Middle frontal gyrus (tissue), 1 donor: ENCODE data around the gene UPP1.
A peak's percentile ranks its signal among the peaks of the same experiment; 100 is the strongest.

Source experiments
- DNase-seq: peaks from one replicate; pipeline ENCODE4 v3.0.0-alpha.2; 2015; ENCODE audit warnings: low spot score; ENCODE audit errors: extremely low spot score

The UPP1 gene

GRCh38 chr7:48085433-48085791 lies 3.7 kb upstream of the UPP1 start:
- no peak for DNase-seq

DNA sequence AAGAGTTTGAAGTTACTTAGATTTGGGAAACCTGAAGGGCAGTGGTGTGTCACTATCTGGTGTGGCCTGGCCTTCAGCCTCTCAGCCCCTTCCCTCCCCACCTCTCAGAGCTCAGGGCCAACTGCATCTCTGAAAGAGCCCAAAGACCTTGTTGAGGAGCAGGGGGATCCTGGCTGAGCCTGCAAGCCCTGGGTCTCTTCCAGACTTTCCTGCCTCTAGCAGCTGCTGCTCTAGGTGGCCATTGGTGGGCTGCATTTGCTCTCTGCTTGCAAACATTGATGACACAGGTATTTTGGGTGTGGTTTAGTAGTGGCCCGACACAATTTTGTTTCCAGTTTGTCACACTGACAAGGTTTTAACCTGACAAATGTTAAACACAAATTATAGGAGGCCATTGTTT lies 3.1 kb upstream of the UPP1 start:
- DNase-seq, result no peak

- no peak for DNase-seq
These were observed 1.7 kb upstream of the UPP1 start for GRCh38 chr7:48087349-48087748.

GRCh38 chr7:48088559-48089045 lies 463 bp upstream of the UPP1 start:
- no peak for DNase-seq

DNA sequence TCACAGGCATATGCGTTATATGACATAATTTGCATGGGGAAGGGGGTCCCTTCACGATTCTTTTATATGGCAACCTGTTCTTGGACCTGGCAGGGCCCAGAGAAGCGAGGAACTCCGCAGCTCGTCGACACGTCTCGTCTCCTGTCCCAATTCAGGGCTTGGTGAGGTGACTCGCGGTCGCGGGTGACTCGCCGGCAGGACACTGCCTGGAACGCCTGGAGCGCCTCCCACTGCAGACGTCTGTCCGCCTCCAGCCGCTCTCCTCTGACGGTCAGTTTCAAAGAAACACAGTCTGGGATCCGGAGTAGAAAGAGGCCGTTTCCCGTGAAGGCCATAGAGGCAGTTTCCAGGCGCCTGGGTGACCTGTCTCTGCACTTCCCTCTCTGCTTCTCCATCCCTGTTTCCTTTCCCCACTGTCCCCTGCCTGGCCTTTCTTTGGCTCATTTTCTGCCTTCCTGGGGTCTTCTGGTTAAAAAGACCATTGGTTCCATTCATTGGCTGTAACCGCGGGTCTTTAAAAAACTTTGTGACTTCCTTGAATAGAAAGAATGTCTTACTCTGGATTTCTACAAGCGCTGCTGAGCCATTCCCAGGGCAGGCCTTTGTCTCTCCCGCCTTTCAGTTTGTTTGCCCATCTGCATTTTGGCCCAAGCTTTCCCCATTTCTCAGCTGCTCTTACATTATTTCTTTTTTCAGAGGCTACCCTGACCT lies 1.2 kb downstream of the UPP1 start:
- no peak for DNase-seq

DNA sequence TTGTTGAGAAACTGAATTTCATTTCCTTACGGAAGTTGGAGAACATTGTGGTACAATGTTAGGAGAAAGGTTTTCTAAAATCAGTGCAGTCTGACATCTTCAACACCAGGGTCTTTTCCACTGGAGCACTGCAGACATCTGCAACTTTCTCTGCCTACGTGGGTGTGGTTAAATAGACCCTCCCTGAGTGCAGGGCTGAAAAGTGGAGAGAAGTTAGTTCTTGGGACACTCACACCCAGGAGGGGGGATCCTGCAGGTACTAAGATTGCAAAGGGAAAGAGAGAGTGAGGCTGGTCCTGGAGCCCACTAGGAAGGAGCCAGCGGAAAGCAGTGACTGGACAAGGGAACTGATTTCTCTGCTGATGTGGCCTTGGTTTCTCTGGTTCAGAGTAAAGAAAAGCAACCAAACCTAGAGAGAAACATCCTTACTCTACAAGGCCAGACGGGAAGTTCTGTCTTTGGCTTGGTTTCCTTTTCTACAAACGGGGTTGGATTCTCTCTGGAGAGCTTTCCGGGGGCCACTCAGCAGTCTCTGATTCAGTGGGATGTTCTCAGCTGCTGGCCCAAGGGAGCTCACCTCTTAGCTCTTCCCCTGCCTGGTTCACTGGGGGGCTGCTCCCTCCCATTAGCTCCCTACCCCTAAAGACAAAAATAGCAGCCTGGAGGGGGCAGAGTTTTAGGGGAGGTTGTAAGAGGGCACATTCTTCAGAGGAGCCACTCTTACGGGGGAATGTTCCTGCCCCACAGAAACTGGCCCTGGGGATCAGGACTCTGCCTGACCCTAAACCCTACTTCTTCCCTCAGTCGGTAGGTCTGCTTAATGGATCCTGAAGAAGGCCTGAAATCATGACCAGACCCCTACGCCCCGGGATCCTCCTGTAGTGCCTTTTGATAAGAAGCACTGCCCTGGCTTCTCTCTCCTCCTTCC lies 2.7 kb downstream of the UPP1 start:
- no peak for DNase-seq

GRCh38 chr7:48094861-48095293 lies 5.8 kb downstream of the UPP1 start:
- no peak for DNase-seq

DNA sequence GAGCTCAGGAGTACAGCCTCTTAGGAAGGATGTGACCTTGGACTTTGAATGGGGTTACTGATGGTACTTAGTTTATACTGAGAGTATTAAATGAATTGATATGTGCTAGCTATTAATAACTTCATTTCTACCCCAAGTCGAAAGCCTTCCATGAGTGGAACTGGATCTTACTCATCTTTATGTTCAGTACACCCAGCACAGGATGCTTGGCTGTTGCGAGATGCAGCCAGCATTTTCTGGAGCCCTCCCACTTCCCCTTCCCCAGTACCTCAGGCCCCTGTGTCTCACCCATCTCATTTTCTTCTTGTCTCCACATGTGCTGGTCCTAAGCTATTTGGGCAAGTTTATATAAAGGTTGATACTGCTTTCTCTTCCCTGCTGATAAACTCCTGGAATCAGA lies 7.2 kb downstream of the UPP1 start:
- DNase-seq, result no peak

- DNase-seq, result no peak
These were observed 8.6 kb downstream of the UPP1 start for GRCh38 chr7:48097521-48098231.

GRCh38 chr7:48098846-48099245 lies 9.8 kb downstream of the UPP1 start:
- DNase-seq, result no peak

DNA sequence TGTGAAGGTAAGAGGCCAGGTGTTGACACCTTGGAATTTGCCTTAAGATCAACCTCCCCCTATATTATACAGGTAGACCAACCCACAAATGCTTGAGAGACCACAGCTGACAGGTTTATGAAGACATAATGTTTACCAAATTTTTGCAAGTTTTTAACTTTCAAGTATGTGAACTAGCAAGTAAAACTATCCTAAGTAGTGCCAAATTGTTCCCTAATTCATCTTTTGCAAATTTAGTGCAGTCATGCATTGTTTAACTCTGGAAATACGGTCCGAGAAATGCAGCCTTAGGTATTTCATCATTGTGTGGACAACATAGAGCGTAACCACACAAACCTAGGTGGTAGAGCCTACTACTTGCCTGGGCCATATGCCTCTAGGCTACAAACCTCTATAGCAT lies 10.7 kb downstream of the UPP1 start:
- no peak for DNase-seq

- DNase-seq, result no peak
These were observed 12.3 kb downstream of the UPP1 start for GRCh38 chr7:48101352-48101751.

GRCh38 chr7:48101968-48102367 lies 12.9 kb downstream of the UPP1 start:
- DNase-seq, result no peak

DNA sequence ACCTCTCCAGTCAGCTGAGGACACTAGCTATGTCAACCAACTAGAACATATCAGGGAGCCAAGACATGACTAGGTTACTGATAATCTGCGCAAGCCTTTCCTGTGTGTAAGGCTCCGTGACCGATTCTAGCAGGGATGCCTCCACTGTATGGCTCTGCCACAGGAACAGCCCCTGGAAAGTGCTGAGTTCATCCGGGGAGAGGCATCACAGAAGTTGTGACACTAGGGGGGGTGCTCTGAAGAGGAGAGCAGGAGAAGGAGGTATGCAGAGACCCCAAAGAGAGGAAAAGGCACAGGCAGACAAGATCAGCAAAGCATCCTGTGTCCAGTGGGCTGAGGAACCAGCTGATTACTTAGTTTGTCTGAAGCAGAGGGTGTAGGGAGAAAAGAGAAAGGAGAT lies 13.5 kb downstream of the UPP1 start:
- no peak for DNase-seq

DNA sequence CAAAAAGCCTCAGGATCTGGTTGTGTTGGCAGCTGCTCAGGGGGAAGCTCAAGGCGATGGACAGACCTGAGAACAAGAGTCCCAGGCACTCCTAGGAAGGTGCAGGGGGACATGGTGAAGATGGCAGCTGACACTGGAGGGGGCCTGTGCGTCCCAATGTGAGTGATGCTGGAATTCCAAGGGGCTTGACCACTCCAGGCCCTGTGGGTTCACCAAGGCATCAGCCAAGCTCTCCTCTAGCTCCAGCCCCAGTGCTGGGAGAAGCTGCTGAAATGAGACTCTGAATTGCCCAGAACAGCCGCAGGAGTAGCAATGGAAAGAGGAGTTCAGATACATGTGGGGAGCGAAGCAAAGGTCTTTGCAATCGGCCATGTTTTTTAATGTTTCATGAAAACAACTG lies 16.0 kb downstream of the UPP1 start:
- no peak for DNase-seq

GRCh38 chr7:48106906-48107659 lies 18.0 kb downstream of the UPP1 start:
- no peak for DNase-seq

DNA sequence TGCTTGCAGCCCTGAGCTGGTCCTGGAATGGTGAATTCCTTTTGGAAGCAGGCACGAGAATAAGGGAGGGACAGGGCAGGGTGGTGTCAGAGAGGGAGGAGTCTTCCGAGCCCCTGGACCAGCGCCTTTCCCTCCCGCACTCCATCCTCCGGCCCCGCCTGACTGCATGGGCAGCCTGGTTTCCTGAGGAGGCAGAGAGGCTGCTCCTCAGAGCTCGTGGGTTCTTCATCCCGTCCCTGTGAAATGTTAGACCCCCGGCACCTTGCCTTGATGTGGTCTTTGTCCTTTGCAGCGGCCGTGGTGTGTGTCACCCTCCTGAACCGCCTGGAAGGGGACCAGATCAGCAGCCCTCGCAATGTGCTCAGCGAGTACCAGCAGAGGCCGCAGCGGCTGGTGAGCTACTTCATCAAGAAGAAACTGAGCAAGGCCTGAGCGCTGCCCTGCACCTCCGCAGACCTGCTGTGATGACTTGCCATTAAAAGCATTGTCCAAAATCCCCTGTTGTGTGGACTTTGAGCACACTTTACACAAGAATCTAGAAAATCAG lies 18.9 kb downstream of the UPP1 start:
- DNase-seq, result no peak

DNA sequence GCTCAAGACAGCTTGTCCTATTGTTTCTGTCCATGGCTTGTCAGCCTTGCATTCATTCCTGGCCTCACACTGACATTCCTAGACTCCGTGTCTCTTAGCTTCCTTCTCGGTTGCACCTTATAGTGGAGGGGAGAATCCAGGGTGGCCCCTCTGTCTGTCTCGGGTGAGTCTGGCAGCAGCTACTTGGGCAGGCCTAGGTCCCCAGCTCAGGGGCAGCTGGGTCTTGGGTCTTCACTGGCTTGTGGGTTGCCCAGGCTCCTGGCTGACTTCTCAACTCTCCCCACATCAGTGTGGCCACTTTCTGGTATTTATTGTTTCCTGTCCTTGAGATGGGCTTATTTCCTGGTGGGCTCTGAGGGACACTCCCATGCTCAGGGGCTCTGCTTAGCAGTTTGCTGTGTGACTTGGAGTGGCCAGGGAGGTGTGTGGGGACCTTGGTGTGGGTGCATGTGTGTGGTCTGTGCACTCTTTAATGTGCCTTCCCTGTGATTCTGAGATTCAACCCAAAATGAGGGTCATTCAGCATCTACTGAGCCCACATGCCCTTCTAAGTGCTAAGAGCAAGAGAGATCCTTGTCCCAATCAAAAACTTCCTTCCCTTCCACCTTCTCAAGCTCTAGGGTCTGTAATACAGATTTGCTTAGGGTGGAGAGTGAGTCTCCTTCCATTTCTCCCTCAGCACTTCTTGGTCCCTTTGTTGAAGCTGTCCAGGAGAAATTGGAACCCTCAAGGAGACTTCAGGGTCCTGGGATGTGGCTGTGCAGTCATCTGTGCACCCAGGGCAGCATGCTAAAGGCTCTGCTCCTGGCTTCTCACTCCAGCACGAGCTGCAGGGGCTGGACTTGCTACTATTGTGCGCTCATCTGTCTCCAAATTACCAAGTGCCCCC lies 20.1 kb downstream of the UPP1 start:
- no peak for DNase-seq

DNA sequence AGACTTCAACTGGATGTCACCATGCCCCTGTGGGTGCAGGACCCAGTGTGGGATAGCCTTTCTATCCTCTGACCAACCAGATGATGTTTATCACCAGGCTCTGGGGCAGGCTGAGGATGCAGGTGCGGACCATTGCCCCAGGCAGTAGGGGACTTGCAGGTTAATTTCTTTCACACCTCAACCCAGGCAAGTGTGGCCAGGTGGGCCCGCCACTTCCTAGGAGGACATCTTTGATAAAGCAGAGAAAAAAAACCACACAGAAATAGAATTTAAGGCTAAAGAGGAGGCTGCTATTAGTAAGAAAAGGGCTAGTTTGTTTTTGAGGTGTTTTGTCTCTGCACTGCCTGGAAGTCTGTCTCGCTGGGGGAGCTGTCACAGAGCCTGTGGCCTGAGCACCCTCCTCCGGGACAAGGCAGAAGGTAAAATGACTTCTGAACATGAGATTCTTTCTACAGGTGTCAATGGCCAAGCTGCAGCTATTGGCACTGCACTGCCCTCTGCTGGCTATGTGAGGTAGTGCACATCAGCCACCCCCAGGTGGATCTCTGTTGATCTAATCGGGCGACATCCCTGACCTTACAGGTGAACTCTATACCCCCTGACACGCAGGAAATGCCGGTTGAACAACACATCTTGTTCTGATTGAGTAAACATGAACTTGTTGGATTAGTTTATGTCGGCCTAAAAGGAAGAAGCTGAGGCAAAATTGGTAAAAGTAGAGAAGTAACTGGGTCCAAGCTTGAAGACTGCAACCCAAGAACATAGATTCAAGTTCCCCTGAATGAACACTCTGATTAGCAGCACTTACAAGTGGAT lies 21.0 kb downstream of the UPP1 start:
- peak; percentile 24 for DNase-seq
